H9 (cell line): ENCODE data around the gene CYP8B1. TPM values are rescaled to one million over a fixed set of nuclear protein-coding genes. Genes with fewer than 3 reads are reported as not detected.

Source experiments
- DNase-seq: peaks from one replicate; pipeline ENCODE4 v3.0.0-alpha.2; 2017
- H2AFZ ChIP-seq: one replicate; pipeline ENCODE4 v1.6.1; 2013; ENCODE audit warnings: mild to moderate bottlenecking, low read length, control low read depth, moderate library complexity
- H2AK5ac ChIP-seq: 2 replicates; pipeline ENCODE4 v1.6.1; 2013; ENCODE audit warnings: low read length, control low read depth, mixed read lengths; ENCODE audit not compliant: insufficient read length
- H2BK120ac ChIP-seq: one replicate; pipeline ENCODE4 v1.6.1; 2013; ENCODE audit warnings: low read depth, mild to moderate bottlenecking, low read length, control low read depth, inconsistent platforms; ENCODE audit not compliant: poor library complexity, severe bottlenecking
- H2BK12ac ChIP-seq: 2 replicates; pipeline ENCODE4 v1.6.1; 2013; ENCODE audit warnings: low read length, control low read depth, mixed read lengths, low read depth; ENCODE audit not compliant: insufficient read length
- H2BK15ac ChIP-seq: 2 replicates; pipeline ENCODE4 v1.6.1; 2013; ENCODE audit warnings: low read depth, low read length, control low read depth
- H2BK20ac ChIP-seq: one replicate; pipeline ENCODE4 v1.6.1; 2013; ENCODE audit warnings: low read depth, mild to moderate bottlenecking, low read length, control low read depth, inconsistent platforms; ENCODE audit not compliant: poor library complexity, severe bottlenecking
- H2BK5ac ChIP-seq: 2 replicates; pipeline ENCODE4 v1.6.1; 2013; ENCODE audit warnings: low read length, control low read depth, mixed read lengths; ENCODE audit not compliant: insufficient read length
- H3K14ac ChIP-seq: 2 replicates; pipeline ENCODE4 v1.6.1; 2013; ENCODE audit warnings: low read length, control low read depth; ENCODE audit not compliant: insufficient read depth
- H3K18ac ChIP-seq: 2 replicates; pipeline ENCODE4 v1.6.1; 2013; ENCODE audit warnings: low read depth, mild to moderate bottlenecking, mixed read lengths, low read length, control low read depth; ENCODE audit not compliant: insufficient read length
- H3K23ac ChIP-seq: 2 replicates; pipeline ENCODE4 v1.6.1; 2013; ENCODE audit warnings: low read length, control low read depth, mixed read lengths, low read depth; ENCODE audit not compliant: insufficient read length
- H3K23me2 ChIP-seq: 2 replicates; pipeline ENCODE4 v1.6.1; 2013; ENCODE audit warnings: low read depth, mild to moderate bottlenecking, mixed read lengths, low read length, control low read depth; ENCODE audit not compliant: insufficient read length, poor library complexity, severe bottlenecking
- H3K27ac ChIP-seq: 2 replicates; pipeline ENCODE4 v1.5.1; 2013; ENCODE audit warnings: low read length, control low read depth, mixed read lengths, low read depth; ENCODE audit not compliant: insufficient read length
- H3K27me3 ChIP-seq: 2 replicates; pipeline ENCODE4 v1.6.1; 2013; ENCODE audit warnings: low read length, control low read depth, inconsistent platforms; ENCODE audit not compliant: insufficient read depth
- H3K4ac ChIP-seq: 2 replicates; pipeline ENCODE4 v1.6.1; 2013; ENCODE audit warnings: low read depth, mild to moderate bottlenecking, control low read depth, inconsistent platforms, low read length, moderate library complexity
- H3K4me1 ChIP-seq: 2 replicates; pipeline ENCODE4 v1.6.1; 2013; ENCODE audit warnings: low read length, control low read depth, inconsistent platforms; ENCODE audit not compliant: insufficient read depth
- H3K4me2 ChIP-seq: 2 replicates; pipeline ENCODE4 v1.6.1; 2013; ENCODE audit warnings: low read length, control low read depth, mixed read lengths; ENCODE audit not compliant: insufficient read length, insufficient read depth
- H3K56ac ChIP-seq: 2 replicates; pipeline ENCODE4 v1.6.1; 2013; ENCODE audit warnings: low read depth, mild to moderate bottlenecking, mixed read lengths, low read length, control low read depth; ENCODE audit not compliant: insufficient read length
- H3K79me1 ChIP-seq: 2 replicates; pipeline ENCODE4 v1.6.1; 2013; ENCODE audit warnings: low read depth, mild to moderate bottlenecking, moderate library complexity, low read length, control low read depth, inconsistent platforms; ENCODE audit not compliant: insufficient read depth, poor library complexity, severe bottlenecking
- H3K79me2 ChIP-seq: 2 replicates; pipeline ENCODE4 v1.6.1; 2013; ENCODE audit warnings: low read length, control low read depth, inconsistent platforms; ENCODE audit not compliant: insufficient read depth
- H3K9ac ChIP-seq: 2 replicates; pipeline ENCODE4 v1.6.1; 2013; ENCODE audit warnings: low read length, control low read depth, mixed read lengths; ENCODE audit not compliant: insufficient read length; ENCODE audit errors: extremely low read depth
- H3K9me3 ChIP-seq: one replicate; pipeline ENCODE4 v1.6.1; 2013; ENCODE audit warnings: low read depth, low read length, inconsistent platforms; ENCODE audit not compliant: control insufficient read depth
- H3T11ph ChIP-seq: one replicate; pipeline ENCODE4 v1.6.1; 2013; ENCODE audit warnings: mild to moderate bottlenecking, low read length, control low read depth, inconsistent platforms
- H4K20me1 ChIP-seq: one replicate; pipeline ENCODE4 v1.6.1; 2013; ENCODE audit not compliant: control insufficient read depth, insufficient read length, insufficient read depth
- H4K5ac ChIP-seq: 2 replicates; pipeline ENCODE4 v1.6.1; 2013; ENCODE audit warnings: low read depth, mild to moderate bottlenecking, mixed read lengths, low read length, control low read depth; ENCODE audit not compliant: insufficient read length
- H4K8ac ChIP-seq: replicated peaks from 2 replicates; pipeline ENCODE4 v1.6.1; 2013; ENCODE audit warnings: low read length, control low read depth, mixed read lengths, low read depth; ENCODE audit not compliant: insufficient read length
- H4K91ac ChIP-seq: 2 replicates; pipeline ENCODE4 v1.6.1; 2013; ENCODE audit warnings: low read depth, mild to moderate bottlenecking, moderate library complexity, mixed read lengths, low read length, control low read depth; ENCODE audit not compliant: insufficient read length
- H3K27ac Mint-ChIP-seq, 3 experiments: 2 replicates in 2 of 3; 3 replicates in 1 of 3; pipeline ENCODE4 v1.8.0; 2020 to 2021; ENCODE audit warnings: mixed read lengths in 3 of 3, mild to moderate bottlenecking in 1 of 3, moderate library complexity in 1 of 3
- H3K27me3 Mint-ChIP-seq: 2 replicates; pipeline ENCODE4 v1.8.0; 2021; ENCODE audit warnings: low read depth, mild to moderate bottlenecking, moderate library complexity, mixed read lengths
- H3K36me3 Mint-ChIP-seq, 3 experiments: 2 replicates in 2 of 3; 3 replicates in 1 of 3; pipeline ENCODE4 v1.8.0; 2020 to 2021; ENCODE audit warnings: low read depth in 3 of 3, mixed read lengths in 3 of 3; ENCODE audit not compliant: insufficient read depth in 1 of 3
- H3K4me1 Mint-ChIP-seq, 2 experiments: 2 replicates each; pipeline ENCODE4 v1.8.0; 2020; ENCODE audit warnings: mixed read lengths in 2 of 2
- H3K4me3 Mint-ChIP-seq, 2 experiments: 2 replicates in 1 of 2; 3 replicates in 1 of 2; pipeline ENCODE4 v1.8.0; 2020 to 2021; ENCODE audit warnings: mild to moderate bottlenecking in 2 of 2, mixed read lengths in 2 of 2, moderate library complexity in 1 of 2
- H3K9me3 Mint-ChIP-seq, 2 experiments: 2 replicates in 1 of 2; 3 replicates in 1 of 2; pipeline ENCODE4 v1.8.0; 2020; ENCODE audit warnings: mild to moderate bottlenecking in 2 of 2, mixed read lengths in 2 of 2, moderate library complexity in 1 of 2
- CTCF ChIP-seq: fragments of 200-600 bp; sonication (generic); conservative IDR thresholded peaks from 3 replicates; pipeline ENCODE4 v1.8.0; 2021; ENCODE audit warnings: antibody characterized with exemption, mild to moderate bottlenecking
- WGBS: extraction: QIAGEN DNeasy Blood & Tissue Kit; methylation state at CpG from one replicate; pipeline ENCODE4 v1.1.7; 2013; ENCODE audit warnings: missing lambda C conversion rate, low lambda C conversion rate, mixed read lengths; ENCODE audit not compliant: insufficient read length; ENCODE audit errors: extremely low coverage; 5-methylcytosine and 5-hydroxymethylcytosine counted together
- total RNA-seq: library from RNA; stranded (reverse); gene quantifications from 2 replicates; pipeline ENCODE4 v1.2.1, GENCODE V29; 2021

CYP8B1 gene
- total RNA-seq, 1 experiment from 2014 or later: not detected

- H4K91ac ChIP-seq: no peak overlapping the region
- Mint-ChIP-seq H3K4me3 (no peak overlapping the region), H3K27ac (peak overlapping the region; percentile 90 to 98 (median 97)), H3K9me3 (no peaks in the 10 kb centered on the region; a peak in 1 of 5 replicates), H3K27me3 (no peaks in the 10 kb centered on the region), H3K4me1 (peaks cover 50 to 55% of the 10 kb centered on the region in 2 experiments), H3K36me3 (no peaks in the 10 kb centered on the region; a peak in 4 of 7 replicates)
- no peak for TF ChIP-seq CTCF
- H4K5ac ChIP-seq: no peak overlapping the region
- H3T11ph ChIP-seq: no peak overlapping the region
- no peaks in the 10 kb centered on the region for H3K79me2 ChIP-seq
- DNase-seq: peak; percentile 33
- H3K14ac ChIP-seq: no peak overlapping the region
- no CpG with 5 or more reads among the region's 2 CpGs for WGBS
- no peaks in the 10 kb centered on the region for H4K20me1 ChIP-seq
- peaks cover 8% of the 10 kb centered on the region; the same call in 1 of the 2 replicates for H3K4me1 ChIP-seq
- no peak overlapping the region for H2BK15ac ChIP-seq
- no peak overlapping the region for H2AFZ ChIP-seq
- no peaks in the 10 kb centered on the region for H3K79me1 ChIP-seq
- H3K4me2 ChIP-seq: no peak overlapping the region
- peak overlapping the region; percentile 93 for H2BK20ac ChIP-seq
- H4K8ac ChIP-seq: no peak overlapping the region
- H3K4ac ChIP-seq: no peak overlapping the region
- no peak overlapping the region for H2BK5ac ChIP-seq
- no peak overlapping the region for H3K18ac ChIP-seq
- no peaks in the 10 kb centered on the region for H3K23me2 ChIP-seq
- H2AK5ac ChIP-seq: no peak overlapping the region
- no peak overlapping the region for H3K23ac ChIP-seq
- no peak overlapping the region for H3K56ac ChIP-seq
- no peak overlapping the region for H3K9ac ChIP-seq
- H2BK12ac ChIP-seq: no peak overlapping the region
- no peaks in the 10 kb centered on the region for H3K9me3 ChIP-seq
- H2BK120ac ChIP-seq: no peak overlapping the region
- H3K27ac ChIP-seq: peak overlapping the region; percentile 95
- H3K27me3 ChIP-seq: no peaks in the 10 kb centered on the region; the same call in 1 of the 2 replicates
Observed at GRCh38 chr3:42891042-42891441, 15.4 kb upstream of the CYP8B1 start.
